Body of pancreas (tissue), 4 donors: ENCODE data around the gene RHBDD2.

Source experiments
- POLR2A ChIP-seq, 3 donors: fragments of 450-650 bp; IDR thresholded peaks; one replicate each; pipeline ENCODE4 v1.6.1; 2016; ENCODE audit warnings: antibody characterized with exemption in 3 of 3, mild to moderate bottlenecking in 2 of 3
- TF ChIP-seq, protein P1 (sequence below), 7 experiments: fragments of 450-650 bp in 4 of 7; fragments of 200-600 bp in 3 of 7; sonication (generic) in 3 of 7; IDR thresholded peaks; one replicate each; pipeline ENCODE4 v1.5.1; 2016 to 2019; ENCODE audit warnings: antibody characterized with exemption in 7 of 7

GRCh38 chr7:75884476-75884875, 5.6 kb downstream of the RHBDD2 start:
- TF ChIP-seq, protein P1, sequence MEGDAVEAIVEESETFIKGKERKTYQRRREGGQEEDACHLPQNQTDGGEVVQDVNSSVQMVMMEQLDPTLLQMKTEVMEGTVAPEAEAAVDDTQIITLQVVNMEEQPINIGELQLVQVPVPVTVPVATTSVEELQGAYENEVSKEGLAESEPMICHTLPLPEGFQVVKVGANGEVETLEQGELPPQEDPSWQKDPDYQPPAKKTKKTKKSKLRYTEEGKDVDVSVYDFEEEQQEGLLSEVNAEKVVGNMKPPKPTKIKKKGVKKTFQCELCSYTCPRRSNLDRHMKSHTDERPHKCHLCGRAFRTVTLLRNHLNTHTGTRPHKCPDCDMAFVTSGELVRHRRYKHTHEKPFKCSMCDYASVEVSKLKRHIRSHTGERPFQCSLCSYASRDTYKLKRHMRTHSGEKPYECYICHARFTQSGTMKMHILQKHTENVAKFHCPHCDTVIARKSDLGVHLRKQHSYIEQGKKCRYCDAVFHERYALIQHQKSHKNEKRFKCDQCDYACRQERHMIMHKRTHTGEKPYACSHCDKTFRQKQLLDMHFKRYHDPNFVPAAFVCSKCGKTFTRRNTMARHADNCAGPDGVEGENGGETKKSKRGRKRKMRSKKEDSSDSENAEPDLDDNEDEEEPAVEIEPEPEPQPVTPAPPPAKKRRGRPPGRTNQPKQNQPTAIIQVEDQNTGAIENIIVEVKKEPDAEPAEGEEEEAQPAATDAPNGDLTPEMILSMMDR (IDR thresholded peaks at IDR 0.05), result no peak
- TF ChIP-seq POLR2A (IDR thresholded peaks at IDR 0.05), result no peak
